ENCODE data around the gene RAP1GAP2. TPM values are rescaled to one million over a fixed set of nuclear protein-coding genes. Genes with fewer than 3 reads are reported as not detected.

Gene RAP1GAP2
- total RNA-seq, 2 experiments from 2014 or later = 11.3 to 28.2 TPM

- Histone ChIP-seq H3K36me3 (ENCODE audit: insufficient read depth, low read length) (peaks cover 77% of the 10 kb centered on the region), H3K4me3 (ENCODE audit: low read depth, low read length, poor library complexity, severe bottlenecking) (no peak overlapping the region), H2AFZ (ENCODE audit: low read length) (no peak overlapping the region), H3K4me1 (ENCODE audit: insufficient read depth, low read length, poor library complexity, severe bottlenecking) (no peaks in the 10 kb centered on the region), H3K9me3 (ENCODE audit: low read length) (peaks cover 18% of the 10 kb centered on the region; the same call in 1 of the 2 replicates), H3K79me2 (ENCODE audit: insufficient read depth, low read depth, low read length) (no peaks in the 10 kb centered on the region), H4K20me1 (ENCODE audit: insufficient read depth, low read length) (no peaks in the 10 kb centered on the region), H3K9me2 (ENCODE audit: insufficient read depth, low read length) (no peaks in the 10 kb centered on the region), H3K27ac (ENCODE audit: low read depth, low read length, poor library complexity, severe bottlenecking) (no peak overlapping the region), H3K4me2 (ENCODE audit: low read length) (no peak overlapping the region)
- no TSS peak for BruUV-seq (replicated peaks)
- DNase-seq (ENCODE audit: low spot score) = no peak
- no peak for TF ChIP-seq EZH2phosphoT487 (IDR thresholded peaks at IDR 0.05; ENCODE audit: borderline replicate concordance, low read depth, low read length)
- TF ChIP-seq CTCF (conservative IDR thresholded peaks at IDR 0.05; ENCODE audit: low read length) = no peak
- ChIA-PET CTCF (ENCODE audit: unreplicated experiment) (no interaction called here), POLR2A (no interaction called here)
- intact Hi-C loops (cut with micrococcal nuclease; ENCODE audit: unreplicated experiment) = no loop called here
Observed at GRCh38 chr17:3024346-3024745, 228.1 kb downstream of the RAP1GAP2 start.

GRCh38 chr17:3025421-3026124 is 229.3 kb downstream of the RAP1GAP2 start:
- no peak overlapping the region for H3K4me2 ChIP-seq (ENCODE audit: low read length)
- no peaks in the 10 kb centered on the region for H3K9me2 ChIP-seq (ENCODE audit: insufficient read depth, low read length)
- H3K36me3 ChIP-seq (ENCODE audit: insufficient read depth, low read length) = peaks cover 74% of the 10 kb centered on the region
- CTCF ChIA-PET (ENCODE audit: unreplicated experiment) = no interaction called here
- TF ChIP-seq EZH2phosphoT487 (IDR thresholded peaks at IDR 0.05; ENCODE audit: borderline replicate concordance, low read depth, low read length) (no peak), CTCF (conservative IDR thresholded peaks at IDR 0.05; ENCODE audit: low read length) (no peak)
- no TSS peak for BruUV-seq (replicated peaks)
- no peaks in the 10 kb centered on the region for H3K4me1 ChIP-seq (ENCODE audit: insufficient read depth, low read length, poor library complexity, severe bottlenecking)
- DNase-seq (ENCODE audit: low spot score) = no peak
- intact Hi-C loops (cut with micrococcal nuclease; ENCODE audit: unreplicated experiment) = no loop called here
- peaks cover 18% of the 10 kb centered on the region; the same call in 1 of the 2 replicates for H3K9me3 ChIP-seq (ENCODE audit: low read length)
- H2AFZ ChIP-seq (ENCODE audit: low read length) = no peak overlapping the region
- H3K4me3 ChIP-seq (ENCODE audit: low read depth, low read length, poor library complexity, severe bottlenecking) = no peak overlapping the region
- no peaks in the 10 kb centered on the region for H3K79me2 ChIP-seq (ENCODE audit: insufficient read depth, low read depth, low read length)
- H3K27ac ChIP-seq (ENCODE audit: low read depth, low read length, poor library complexity, severe bottlenecking) = no peak overlapping the region
- POLR2A ChIA-PET = no interaction called here
- H4K20me1 ChIP-seq (ENCODE audit: insufficient read depth, low read length) = no peaks in the 10 kb centered on the region

- no peak overlapping the region for H3K4me3 ChIP-seq (ENCODE audit: low read depth, low read length, poor library complexity, severe bottlenecking)
- H4K20me1 ChIP-seq (ENCODE audit: insufficient read depth, low read length) = no peaks in the 10 kb centered on the region
- no peak for TF ChIP-seq EZH2phosphoT487 (IDR thresholded peaks at IDR 0.05; ENCODE audit: borderline replicate concordance, low read depth, low read length)
- no peak for TF ChIP-seq CTCF (conservative IDR thresholded peaks at IDR 0.05; ENCODE audit: low read length)
- H2AFZ ChIP-seq (ENCODE audit: low read length) = no peak overlapping the region
- no peaks in the 10 kb centered on the region for H3K9me2 ChIP-seq (ENCODE audit: insufficient read depth, low read length)
- H3K4me2 ChIP-seq (ENCODE audit: low read length) = no peak overlapping the region
- BruUV-seq (replicated peaks) = no TSS peak
- intact Hi-C loops (cut with micrococcal nuclease; ENCODE audit: unreplicated experiment) = no loop called here
- peaks cover 18% of the 10 kb centered on the region; the same call in 1 of the 2 replicates for H3K9me3 ChIP-seq (ENCODE audit: low read length)
- no peak overlapping the region for H3K27ac ChIP-seq (ENCODE audit: low read depth, low read length, poor library complexity, severe bottlenecking)
- DNase-seq (ENCODE audit: low spot score) = no peak
- no peaks in the 10 kb centered on the region for H3K4me1 ChIP-seq (ENCODE audit: insufficient read depth, low read length, poor library complexity, severe bottlenecking)
- no peaks in the 10 kb centered on the region for H3K79me2 ChIP-seq (ENCODE audit: insufficient read depth, low read depth, low read length)
- peaks cover 68% of the 10 kb centered on the region for H3K36me3 ChIP-seq (ENCODE audit: insufficient read depth, low read length)
- ChIA-PET CTCF (ENCODE audit: unreplicated experiment) (no interaction called here), POLR2A (no interaction called here)
Observed at GRCh38 chr17:3026125-3026855, 230.1 kb downstream of the RAP1GAP2 start.
